ENCODE measurements around the gene TRIM31.
"Not testable (repeated sequence)": the region's sequence is repeated elsewhere in the genome, so short reads cannot be mapped to it uniquely, and the experiment has no call there.

TRIM31 gene

DNA sequence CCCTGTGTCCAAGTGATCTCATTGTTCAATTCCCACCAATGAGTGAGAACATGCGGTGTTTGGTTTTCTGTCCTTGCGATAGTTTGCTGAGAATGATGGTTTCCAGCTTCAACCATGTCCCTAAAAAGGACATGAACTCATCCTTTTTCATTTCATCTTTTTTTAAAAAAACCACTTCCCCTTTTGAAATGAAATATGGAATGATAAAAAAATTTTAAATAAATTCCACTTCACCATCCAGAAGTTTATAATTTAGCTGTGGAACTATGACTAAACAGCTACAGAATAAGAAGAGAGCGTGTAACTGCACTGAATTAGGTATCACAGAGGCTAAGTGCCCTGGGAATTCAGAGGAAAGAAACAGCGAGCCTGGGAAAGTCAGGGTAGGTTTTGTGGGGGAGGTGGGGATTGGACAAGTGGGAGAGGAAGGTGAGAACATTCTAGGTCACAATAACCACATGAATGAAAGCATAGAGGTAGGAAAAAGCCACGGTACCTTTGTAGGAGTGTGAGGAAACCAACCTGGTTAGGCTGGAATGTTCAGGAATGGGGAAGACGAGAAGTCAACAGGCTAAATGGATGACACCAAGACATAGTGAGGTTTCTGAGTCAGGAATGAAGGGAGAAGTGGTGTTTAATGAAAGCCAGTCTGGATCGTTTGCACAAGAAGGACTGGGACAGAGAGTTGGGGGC is 37.1 kb upstream of the TRIM31 start:
- intact Hi-C loops (cut with DNase I) = no loop called here
- no peak for DNase-seq

DNA sequence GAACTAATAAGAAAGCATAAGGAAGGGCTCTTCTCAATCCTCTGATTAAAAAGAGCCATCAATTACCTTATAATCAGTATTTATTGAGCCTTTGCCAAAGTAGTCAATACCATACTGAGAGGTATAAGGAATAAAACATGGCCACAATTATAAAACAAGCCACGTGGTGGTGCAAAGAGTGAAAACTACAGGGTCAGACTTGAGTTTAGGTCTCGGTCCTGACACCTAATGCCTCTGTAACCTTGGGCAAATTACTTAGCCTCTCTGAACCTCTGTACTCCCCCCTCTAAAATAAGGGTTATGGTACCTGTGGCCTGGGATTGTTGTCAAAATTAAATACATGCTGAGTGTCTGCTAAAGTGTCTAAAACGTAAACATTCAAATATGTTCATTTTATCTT is 36.3 kb upstream of the TRIM31 start:
- intact Hi-C loops (cut with DNase I) = no loop called here
- no peak for DNase-seq

GRCh38 chr6:30147096-30147495 is 34.2 kb upstream of the TRIM31 start:
- intact Hi-C loops (cut with DNase I) = no loop called here
- no peak for DNase-seq

GRCh38 chr6:30145818-30146217 is 32.9 kb upstream of the TRIM31 start:
- no peak for DNase-seq
- intact Hi-C loops (cut with DNase I) = no loop called here

DNA sequence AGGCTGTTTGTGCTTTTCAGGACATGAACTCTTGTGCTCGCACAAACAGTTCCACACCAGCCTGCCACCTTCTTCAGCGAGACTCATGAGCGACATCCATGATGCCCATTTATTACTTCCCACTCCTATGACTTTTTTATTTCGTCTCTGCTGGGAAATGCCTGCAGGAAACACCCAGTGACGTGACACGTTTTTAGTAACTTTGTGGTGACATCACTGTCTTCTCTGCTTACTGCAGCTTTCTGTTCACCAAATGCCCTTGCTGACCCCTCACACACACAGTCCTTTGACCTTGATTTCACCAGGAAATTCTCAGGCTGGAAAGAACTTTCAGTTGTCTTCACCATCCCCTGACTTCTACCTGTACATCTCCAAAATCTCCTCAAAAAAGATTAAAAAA is 31.9 kb upstream of the TRIM31 start:
- intact Hi-C loops (cut with DNase I) = no loop called here
- DNase-seq = no peak

DNA sequence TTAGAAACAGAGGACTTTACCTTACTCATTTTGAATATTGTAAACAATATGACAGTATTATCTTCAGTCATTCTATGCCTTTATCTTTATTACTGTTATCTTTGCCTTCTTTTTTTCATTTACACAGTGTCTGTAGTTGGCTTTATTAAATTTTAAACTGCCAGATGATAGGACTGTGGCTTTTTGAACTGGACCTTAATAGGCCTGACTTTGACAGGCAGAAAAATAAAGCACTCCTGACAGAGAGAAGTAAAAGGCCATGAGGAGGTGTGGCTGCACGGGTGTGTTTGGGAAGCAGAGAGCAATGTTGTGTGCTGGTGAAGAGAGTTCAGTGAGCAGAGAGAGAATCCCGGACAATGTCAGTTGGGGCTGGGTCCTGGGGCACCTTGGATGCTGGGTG is 30.9 kb upstream of the TRIM31 start:
- DNase-seq = no peak
- intact Hi-C loops (cut with DNase I) = no loop called here

- no peak for DNase-seq
- intact Hi-C loops (cut with DNase I) = no loop called here
Observed at GRCh38 chr6:30142665-30143064, 29.8 kb upstream of the TRIM31 start.

GRCh38 chr6:30140240-30140639 is 27.4 kb upstream of the TRIM31 start:
- DNase-seq; intact Hi-C loops (cut with DNase I): not testable (repeated sequence)

DNA sequence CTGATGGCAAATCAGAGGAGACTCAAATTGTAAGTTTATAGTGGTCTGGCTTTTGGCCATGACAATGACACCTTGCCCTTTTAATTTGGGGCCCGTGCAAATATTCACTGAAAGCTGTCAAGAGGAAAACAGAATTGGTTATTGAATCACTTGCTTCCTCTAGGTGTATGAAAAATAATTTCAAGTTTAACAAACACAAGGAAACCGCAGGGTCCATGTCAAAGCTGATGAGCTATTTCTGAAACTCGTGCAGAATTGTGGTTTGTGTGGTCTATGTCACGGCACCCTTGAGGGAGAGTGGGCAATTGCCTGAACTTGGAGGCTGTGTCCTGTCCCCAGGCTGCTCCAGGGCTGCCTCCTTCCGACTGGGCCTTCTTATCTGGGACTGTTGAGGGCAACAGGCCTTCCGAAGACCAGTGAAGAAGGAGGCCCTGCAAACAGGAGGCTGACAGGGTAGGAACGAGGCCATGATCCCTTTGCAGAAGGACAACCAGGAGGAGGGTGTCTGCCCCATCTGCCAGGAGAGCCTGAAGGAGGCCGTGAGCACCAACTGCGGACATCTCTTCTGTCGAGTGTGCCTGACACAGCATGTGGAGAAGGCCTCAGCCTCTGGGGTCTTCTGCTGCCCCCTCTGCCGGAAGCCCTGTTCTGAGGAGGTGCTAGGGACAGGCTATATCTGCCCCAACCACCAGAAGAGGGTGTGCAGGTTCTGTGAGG is 23.8 kb upstream of the TRIM31 start:
- intact Hi-C loops (cut with DNase I) = no loop called here
- DNase-seq = no peak

DNA sequence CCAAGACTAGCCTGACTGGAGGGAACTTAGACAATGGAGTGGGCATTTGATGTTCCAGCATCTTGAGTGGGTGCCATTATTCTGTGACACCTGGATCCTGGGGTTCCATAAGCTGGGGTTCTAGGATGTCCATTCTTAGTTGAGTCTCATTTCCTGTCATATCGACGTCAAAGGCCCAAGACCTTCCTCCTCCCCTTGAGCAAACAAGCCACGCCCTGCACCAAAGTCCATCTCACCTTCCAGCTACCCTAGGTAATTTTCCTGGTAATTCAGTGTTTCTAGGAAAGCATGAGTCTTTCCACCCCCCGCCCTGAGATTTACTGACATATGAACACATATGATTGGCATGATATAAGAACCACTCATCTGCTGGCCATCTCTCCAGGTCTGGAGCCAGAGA is 22.9 kb upstream of the TRIM31 start, which contains the start of gene TRIM40:
TSS of gene TRIM40 (plus strand) at position 384 of the 400 bp plus-strand sequence. CDS start 897 bp downstream, outside the sequence.
- intact Hi-C loops (cut with DNase I) = loop anchor here (2.0 kb wide), 1 partner anchor 65 kb away; no protein-coding TSS in a partner anchor
- no peak for DNase-seq

DNA sequence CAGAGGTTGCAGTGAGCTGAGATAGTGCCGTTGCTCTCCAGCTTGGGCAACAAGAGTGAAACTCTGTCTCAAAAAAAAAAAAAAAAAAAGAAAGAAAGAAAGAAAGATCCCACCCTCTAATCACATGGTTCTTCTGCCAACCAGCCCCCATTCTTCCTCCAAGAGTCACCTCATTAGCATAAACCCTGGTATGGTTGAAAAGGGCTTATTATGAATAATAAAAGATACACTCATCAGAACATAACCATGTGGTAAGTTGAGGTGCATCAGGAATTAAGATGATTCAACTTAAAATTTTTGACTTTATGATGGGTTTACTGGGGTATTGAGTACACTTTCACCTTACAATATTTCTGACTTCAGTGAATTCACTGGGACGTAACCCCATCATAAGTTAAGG is 22.3 kb upstream of the TRIM31 start:
- no peak for DNase-seq
- intact Hi-C loops (cut with DNase I) = loop anchor here (2.0 kb wide), 1 partner anchor 64 kb away; no protein-coding TSS in a partner anchor

GRCh38 chr6:30131947-30132497 is 19.1 kb upstream of the TRIM31 start:
- intact Hi-C loops (cut with DNase I) = loop anchor here (1.0 kb wide), 1 partner anchor 29 kb away; no protein-coding TSS in a partner anchor

GRCh38 chr6:30130887-30131862 is 18.3 kb upstream of the TRIM31 start:
- intact Hi-C loops (cut with DNase I) = loop anchor here (1.0 kb wide), 1 partner anchor 28 kb away; no protein-coding TSS in a partner anchor
- peak in 6 of 10 donors; percentile 30 to 91 (median 48) for DNase-seq

More at GRCh38 chr6:30131947-30132497, 19.1 kb upstream of the TRIM31 start:
- DNase-seq = no peak

- no peak for DNase-seq
- intact Hi-C loops (cut with DNase I) = no loop called here
Observed at GRCh38 chr6:30130179-30130679, 17.3 kb upstream of the TRIM31 start.

DNA sequence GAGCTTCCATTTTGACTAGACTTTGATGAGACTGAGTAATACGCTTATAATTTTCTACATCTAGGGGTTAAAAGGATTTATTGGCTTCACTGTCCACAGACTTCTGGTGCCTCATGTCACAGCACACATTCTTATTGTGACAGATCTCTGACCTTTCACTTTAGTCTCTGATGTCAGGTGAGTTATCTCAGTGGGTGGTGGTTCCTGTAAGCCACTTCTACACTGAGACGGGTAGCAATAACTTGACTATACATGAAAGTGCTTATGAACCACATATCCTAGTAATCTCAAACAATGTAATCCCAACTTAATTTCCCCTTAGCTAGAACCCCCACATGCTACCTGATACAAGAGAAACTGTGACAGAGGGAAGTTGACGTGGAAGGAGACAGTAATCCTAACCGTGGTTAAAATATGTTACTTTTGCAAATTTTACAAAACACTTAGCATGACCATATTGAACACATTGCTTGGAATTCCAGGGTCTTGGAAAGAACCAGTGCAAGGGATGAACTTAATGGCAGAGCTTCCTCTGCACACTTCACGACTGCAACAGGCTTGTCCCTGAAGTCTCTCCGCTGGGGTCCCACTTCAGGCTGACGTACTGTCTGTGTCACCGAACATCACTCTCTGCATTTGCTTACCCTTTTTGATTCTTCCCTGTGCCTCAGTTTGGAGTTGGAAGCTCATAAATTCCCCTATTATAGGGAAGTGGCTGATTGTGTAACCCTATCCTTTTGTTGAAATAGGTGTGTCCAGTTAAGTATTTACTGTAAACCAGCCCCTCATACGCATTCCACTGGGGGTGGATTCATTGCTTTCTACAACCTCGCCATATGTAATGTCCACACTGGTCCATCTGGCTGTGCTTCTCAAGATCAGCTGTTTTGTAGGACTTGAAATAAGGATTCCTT is 16.6 kb upstream of the TRIM31 start:
- intact Hi-C loops (cut with DNase I) = no loop called here
- DNase-seq = no peak

DNA sequence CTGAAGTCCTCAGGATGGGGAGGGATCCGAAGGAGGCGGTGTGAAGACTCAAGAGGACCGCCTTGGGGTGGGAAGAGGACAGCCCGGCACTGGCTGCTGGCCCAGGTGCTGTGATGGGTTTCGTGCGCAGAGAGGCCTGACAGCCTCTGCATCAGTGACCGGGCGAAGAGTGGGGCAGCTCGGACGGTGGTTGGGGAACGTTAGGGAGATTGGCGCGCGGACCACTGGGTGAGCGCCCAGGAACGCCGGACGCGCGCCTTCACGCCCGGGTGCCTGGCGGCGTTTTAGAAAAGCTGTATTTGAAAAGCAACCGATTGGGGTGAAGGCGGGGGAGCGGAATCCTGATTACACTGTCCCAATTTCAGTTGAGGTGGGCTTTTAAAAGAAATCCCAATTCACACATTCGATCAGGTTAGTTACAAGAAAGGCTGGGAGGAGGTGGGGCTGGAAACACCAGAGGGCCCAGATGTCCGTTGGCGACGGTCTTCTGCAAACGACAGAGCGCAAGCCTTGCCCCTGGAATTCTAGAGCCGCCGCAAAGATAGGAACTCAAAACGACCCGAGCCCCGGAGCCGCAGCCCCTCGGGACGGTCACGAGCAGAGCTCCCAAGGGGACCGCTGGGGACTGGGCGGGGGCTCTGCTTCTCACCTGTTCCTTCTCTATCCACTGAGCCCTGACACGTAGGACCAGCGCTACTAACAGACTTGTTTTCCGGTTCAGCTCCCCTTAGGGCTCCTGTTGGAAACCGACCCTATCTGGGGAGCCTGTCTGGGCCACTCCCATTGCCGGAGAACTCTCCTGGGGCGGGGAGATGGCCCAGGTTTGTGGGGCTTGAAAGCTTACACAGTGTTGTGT is 14.6 kb upstream of the TRIM31 start:
- no peak for DNase-seq

DNA sequence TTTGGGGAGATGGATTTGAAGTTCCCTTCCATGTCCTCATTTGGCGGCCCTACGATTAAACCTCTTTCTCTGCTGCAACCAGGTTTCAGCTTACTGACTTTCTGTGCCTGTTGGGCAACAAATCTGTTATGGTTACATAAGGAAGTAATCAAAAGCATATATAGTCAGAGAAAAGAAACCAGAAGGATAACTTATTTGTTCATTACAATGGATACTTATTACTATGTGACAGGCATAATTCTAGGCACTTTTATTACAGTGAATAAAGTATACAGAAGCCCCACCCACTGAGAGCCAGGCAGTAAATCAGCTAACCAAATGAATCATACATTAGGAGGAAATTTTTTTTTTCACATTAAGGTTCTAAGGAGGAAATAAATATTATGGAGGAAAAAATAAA is 9.6 kb upstream of the TRIM31 start:
- no peak for DNase-seq
- intact Hi-C loops (cut with DNase I) = no loop called here

More for the DNA sequence above, 14.6 kb upstream of the TRIM31 start:
- intact Hi-C loops (cut with DNase I) = no loop called here

Data from posterior cingulate gyrus (tissue), 11 donors.